Loucy (cell line): ENCODE data around the gene KLHL25.

Experiments
- CTCF ChIP-seq: fragments of 200-600 bp; sonication (generic); conservative IDR thresholded peaks from 2 replicates; pipeline ENCODE4 v1.5.1; 2014; ENCODE audit warnings: mild to moderate bottlenecking, antibody characterized with exemption, low read length
- EZH2phosphoT487 ChIP-seq: fragments of 200-600 bp; IDR thresholded peaks from 2 replicates; pipeline ENCODE4 v1.6.1; 2018; ENCODE audit warnings: antibody characterized with exemption, mild to moderate bottlenecking, moderate library complexity, borderline replicate concordance

GRCh38 chr15:85838655-85839054 lies 43.9 kb upstream of the KLHL25 start:
- TF ChIP-seq CTCF (no peak), EZH2phosphoT487 (no peak)
